ENCODE results near the gene TYROBP. TPM values are rescaled to one million over a fixed set of nuclear protein-coding genes. Genes with fewer than 3 reads are reported as not detected.

The TYROBP gene
- total and polyA plus RNA-seq, 2 donors, result 52.6 to 162 TPM

Other genes starting within 250 kb of the TYROBP start
- not detected for gene UPK1A, start 241.8 kb downstream of the TYROBP start, total RNA-seq
- 0.94 TPM for gene UPK1A, start 241.8 kb downstream of the TYROBP start, polyA plus RNA-seq
- 0.09 TPM for gene ZBTB32, start 203.7 kb downstream of the TYROBP start, total RNA-seq
- gene ZBTB32, start 203.7 kb downstream of the TYROBP start, polyA plus RNA-seq, result 2.0 TPM
- gene KMT2B, start 190.3 kb downstream of the TYROBP start, total RNA-seq, result 5.2 TPM
- 39.0 TPM for gene KMT2B, start 190.3 kb downstream of the TYROBP start, polyA plus RNA-seq
- gene IGFLR1, start 165.8 kb downstream of the TYROBP start, total RNA-seq, result 12.2 TPM
- 67.8 TPM for gene IGFLR1, start 165.8 kb downstream of the TYROBP start, polyA plus RNA-seq
- 19.8 TPM for gene U2AF1L4, start 162.9 kb downstream of the TYROBP start, total RNA-seq
- 45.0 TPM for gene U2AF1L4, start 162.9 kb downstream of the TYROBP start, polyA plus RNA-seq
- gene PSENEN, start 162.6 kb downstream of the TYROBP start, total RNA-seq, result 65.1 TPM
- gene PSENEN, start 162.6 kb downstream of the TYROBP start, polyA plus RNA-seq, result 104 TPM
- 7.6 TPM for gene LIN37, start 159.7 kb downstream of the TYROBP start, total RNA-seq
- 24.2 TPM for gene LIN37, start 159.7 kb downstream of the TYROBP start, polyA plus RNA-seq
- gene HSPB6, start 151.3 kb downstream of the TYROBP start, total RNA-seq, result 0.28 TPM
- gene HSPB6, start 151.3 kb downstream of the TYROBP start, polyA plus RNA-seq, result 18.9 TPM
- 2.0 TPM for gene PROSER3, start 150.1 kb downstream of the TYROBP start, total RNA-seq
- gene PROSER3, start 150.1 kb downstream of the TYROBP start, polyA plus RNA-seq, result 10.0 TPM
- gene ARHGAP33, start 132.7 kb downstream of the TYROBP start, total RNA-seq, result 1.5 TPM
- gene ARHGAP33, start 132.7 kb downstream of the TYROBP start, polyA plus RNA-seq, result 18.6 TPM
- gene PRODH2, start 95.5 kb downstream of the TYROBP start, total RNA-seq, result 0.19 TPM
- 0.23 TPM for gene PRODH2, start 95.5 kb downstream of the TYROBP start, polyA plus RNA-seq
- 2.4 TPM for gene NPHS1, start 55.8 kb downstream of the TYROBP start, total RNA-seq
- gene NPHS1, start 55.8 kb downstream of the TYROBP start, polyA plus RNA-seq, result 0.34 TPM
- 2.2 TPM for gene KIRREL2, start 51.4 kb downstream of the TYROBP start, total RNA-seq
- 0.75 TPM for gene KIRREL2, start 51.4 kb downstream of the TYROBP start, polyA plus RNA-seq
- gene APLP1, start 39.7 kb downstream of the TYROBP start, total RNA-seq, result 2.5 TPM
- 3.3 TPM for gene APLP1, start 39.7 kb downstream of the TYROBP start, polyA plus RNA-seq
- gene NFKBID, start 7.8 kb downstream of the TYROBP start, total RNA-seq, result 12.0 TPM
- gene NFKBID, start 7.8 kb downstream of the TYROBP start, polyA plus RNA-seq, result 29.8 TPM
- 50.7 TPM for gene HCST, start 5.8 kb downstream of the TYROBP start, total RNA-seq
- 158 TPM for gene HCST, start 5.8 kb downstream of the TYROBP start, polyA plus RNA-seq
- gene LRFN3, start 28.1 kb upstream of the TYROBP start, total RNA-seq, result 0.47 TPM
- gene LRFN3, start 28.1 kb upstream of the TYROBP start, polyA plus RNA-seq, result 1.6 TPM
- gene SDHAF1, start 86.9 kb upstream of the TYROBP start, total RNA-seq, result 28.8 TPM
- gene SDHAF1, start 86.9 kb upstream of the TYROBP start, polyA plus RNA-seq, result 27.2 TPM
- 3.1 TPM for gene SYNE4, start 100.5 kb upstream of the TYROBP start, total RNA-seq
- 5.8 TPM for gene SYNE4, start 100.5 kb upstream of the TYROBP start, polyA plus RNA-seq
- 14.1 TPM for gene ALKBH6, start 105.9 kb upstream of the TYROBP start, total RNA-seq
- gene ALKBH6, start 105.9 kb upstream of the TYROBP start, polyA plus RNA-seq, result 33.9 TPM
- gene CLIP3, start 124.6 kb upstream of the TYROBP start, total RNA-seq, result 3.6 TPM
- gene CLIP3, start 124.6 kb upstream of the TYROBP start, polyA plus RNA-seq, result 6.7 TPM
- 5.4 TPM for gene THAP8, start 146.0 kb upstream of the TYROBP start, total RNA-seq
- 5.7 TPM for gene THAP8, start 146.0 kb upstream of the TYROBP start, polyA plus RNA-seq
- gene WDR62, start 146.6 kb upstream of the TYROBP start, total RNA-seq, result 4.6 TPM
- gene WDR62, start 146.6 kb upstream of the TYROBP start, polyA plus RNA-seq, result 2.4 TPM
- not detected for gene OVOL3, start 202.8 kb upstream of the TYROBP start, total RNA-seq
- 0.11 TPM for gene OVOL3, start 202.8 kb upstream of the TYROBP start, polyA plus RNA-seq
- gene POLR2I, start 206.6 kb upstream of the TYROBP start, total RNA-seq, result 81.7 TPM
- gene POLR2I, start 206.6 kb upstream of the TYROBP start, polyA plus RNA-seq, result 58.2 TPM
- 186 TPM for gene TBCB, start 207.2 kb upstream of the TYROBP start, total RNA-seq
- 159 TPM for gene TBCB, start 207.2 kb upstream of the TYROBP start, polyA plus RNA-seq
- 254 TPM for gene CAPNS1, start 231.8 kb upstream of the TYROBP start, total RNA-seq
- gene CAPNS1, start 231.8 kb upstream of the TYROBP start, polyA plus RNA-seq, result 380 TPM
- 45.0 TPM for gene COX7A1, start 244.2 kb upstream of the TYROBP start, total RNA-seq
- 40.4 TPM for gene COX7A1, start 244.2 kb upstream of the TYROBP start, polyA plus RNA-seq